A673 (cell line): ENCODE results near the gene SSNA1. TPM values are rescaled to one million over a fixed set of nuclear protein-coding genes. Genes with fewer than 3 reads are reported as not detected.

ENCODE experiments used
- BruUV-seq: library from RNA; stranded (reverse); fragments of 400-500 nt; replicated peaks from 2 replicates; lab custom pipeline; 2021; lab: Mats Ljungman, UMichigan
- CTCF ChIA-PET: fragments of 300-600 bp; sonication (Branson Sonifier 250); formaldehyde crosslinking; loops from one replicate; lab custom pipeline; 2022; ENCODE audit warnings: antibody characterized with exemption; lab: Charles Lee
- POLR2A ChIA-PET: fragments of 300-600 bp; sonication (Branson Sonifier 250); formaldehyde crosslinking; loops from one replicate; lab custom pipeline; 2022; ENCODE audit warnings: antibody characterized with exemption; ENCODE audit not compliant: low non-redundant PET; lab: Charles Lee
- DNase-seq: peaks from one replicate; pipeline ENCODE4 v3.0.0-alpha.2; 2015; ENCODE audit warnings: low spot score
- H3K27ac ChIP-seq: fragments of 200-600 bp; sonication (generic); 2 replicates; pipeline ENCODE4 v1.5.1; 2016; ENCODE audit warnings: mixed run types, low read depth, mild to moderate bottlenecking, mixed read lengths, antibody characterized with exemption, low read length; ENCODE audit not compliant: poor library complexity, severe bottlenecking
- H3K27me3 ChIP-seq: fragments of 200-600 bp; sonication (generic); replicated peaks from 2 replicates; pipeline ENCODE4 v1.6.1; 2017; ENCODE audit warnings: mixed run types, low read depth, mild to moderate bottlenecking, mixed read lengths, antibody characterized with exemption, low read length; ENCODE audit not compliant: insufficient read depth, poor library complexity
- H3K36me3 ChIP-seq: fragments of 200-600 bp; sonication (generic); 2 replicates; pipeline ENCODE4 v1.6.1; 2016; ENCODE audit warnings: mixed run types, mild to moderate bottlenecking, mixed read lengths, antibody characterized with exemption, low read length; ENCODE audit not compliant: insufficient read depth, poor library complexity, severe bottlenecking
- H3K4me1 ChIP-seq: fragments of 200-600 bp; sonication (generic); 2 replicates; pipeline ENCODE4 v1.6.1; 2017; ENCODE audit warnings: mixed run types, mild to moderate bottlenecking, mixed read lengths, antibody characterized with exemption, low read length; ENCODE audit not compliant: insufficient read depth, poor library complexity, severe bottlenecking
- H3K4me3 ChIP-seq: fragments of 200-600 bp; sonication (generic); 2 replicates; pipeline ENCODE4 v1.5.1; 2016; ENCODE audit warnings: low read depth, mixed run types, mild to moderate bottlenecking, mixed read lengths, low read length; ENCODE audit not compliant: poor library complexity, severe bottlenecking
- H3K9me3 ChIP-seq: fragments of 200-600 bp; sonication (generic); 2 replicates; pipeline ENCODE4 v1.6.1; 2016; ENCODE audit warnings: mixed run types, low read depth, mild to moderate bottlenecking, mixed read lengths, antibody characterized with exemption, low read length; ENCODE audit not compliant: poor library complexity, severe bottlenecking
- CTCF ChIP-seq: fragments of 300-800, 200-600 bp; sonication (generic); conservative IDR thresholded peaks from 2 replicates; pipeline ENCODE4 v1.5.1; 2017; ENCODE audit warnings: low read depth, mild to moderate bottlenecking, antibody characterized with exemption, low read length, moderate library complexity, mixed read lengths
- EZH2 ChIP-seq: fragments of 200-600 bp; sonication (generic); IDR thresholded peaks from 2 replicates; pipeline ENCODE4 v1.6.1; 2017; ENCODE audit warnings: borderline replicate concordance, low read depth, mild to moderate bottlenecking, mixed read lengths, antibody characterized with exemption, low read length; ENCODE audit not compliant: poor library complexity, severe bottlenecking
- intact Hi-C: fragments of 100-400 bp; cut with micrococcal nuclease; formaldehyde crosslinking; loops from one replicate; pipeline ENCODE4 v1.10.0; 2022; ENCODE audit not compliant: unreplicated experiment
- total RNA-seq: library from RNA; stranded (reverse); gene quantifications from 2 replicates; pipeline ENCODE4 v1.2.3, GENCODE V29; 2021

Gene SSNA1
- total RNA-seq, 1 experiment from 2014 or later = 87.3 TPM

- BruUV-seq = no TSS peak
- POLR2A ChIA-PET = no interaction called here
- CTCF ChIA-PET = no interaction called here
These were observed 23.1 kb downstream of the SSNA1 start for GRCh38 chr9:137211532-137211931.

GRCh38 chr9:137212520-137212919, 24.0 kb downstream of the SSNA1 start:
- POLR2A ChIA-PET = interaction anchor here (0.6 kb wide), 1 partner anchor 10 kb away, joined by 8 read pairs; no protein-coding TSS in a partner anchor
- Histone ChIP-seq H3K4me1 (no peaks in the 10 kb centered on the region), H3K36me3 (peaks cover 5% of the 10 kb centered on the region), H3K27me3 (no peaks in the 10 kb centered on the region), H3K27ac (no peak overlapping the region), H3K4me3 (no peak overlapping the region), H3K9me3 (no peaks in the 10 kb centered on the region)
- CTCF ChIA-PET = interaction anchor here (0.8 kb wide), 1 partner anchor 12 kb away, joined by 4 read pairs; no protein-coding TSS in a partner anchor
- DNase-seq = no peak
- intact Hi-C loops = no loop called here
- no TSS peak for BruUV-seq
- TF ChIP-seq EZH2 = no peak
- TF ChIP-seq CTCF = no peak

More at GRCh38 chr9:137211532-137211931, 23.1 kb downstream of the SSNA1 start:
- DNase-seq = no peak
- H3K36me3 ChIP-seq = peaks cover 5% of the 10 kb centered on the region
- TF ChIP-seq CTCF (no peak), EZH2 (no peak)
- no peaks in the 10 kb centered on the region for H3K9me3 ChIP-seq
- no peaks in the 10 kb centered on the region for H3K27me3 ChIP-seq
- peaks cover 5% of the 10 kb centered on the region for H3K4me1 ChIP-seq
- no peak overlapping the region for H3K4me3 ChIP-seq
- intact Hi-C loops = no loop called here
- peak overlapping the region; percentile 10 for H3K27ac ChIP-seq

- no peaks in the 10 kb centered on the region for H3K4me1 ChIP-seq
- no peaks in the 10 kb centered on the region for H3K9me3 ChIP-seq
- no peaks in the 10 kb centered on the region for H3K27me3 ChIP-seq
- intact Hi-C loops = no loop called here
- CTCF ChIA-PET = interaction anchor here (0.8 kb wide), 1 partner anchor 12 kb away, joined by 4 read pairs; no protein-coding TSS in a partner anchor
- H3K27ac ChIP-seq = no peak overlapping the region
- POLR2A ChIA-PET = interaction anchor here (0.6 kb wide), 1 partner anchor 11 kb away, joined by 8 read pairs; no protein-coding TSS in a partner anchor
- no TSS peak for BruUV-seq
- DNase-seq = no peak
- H3K36me3 ChIP-seq = peaks cover 5% of the 10 kb centered on the region
- no peak overlapping the region for H3K4me3 ChIP-seq
- no peak for TF ChIP-seq EZH2
- no peak for TF ChIP-seq CTCF
These were observed 24.9 kb downstream of the SSNA1 start for GRCh38 chr9:137213160-137214060.
